Measurements from ENCODE around the gene OASL. TPM values are rescaled to one million over a fixed set of nuclear protein-coding genes. Genes with fewer than 3 reads are reported as not detected.

Gene OASL
- total RNA-seq, 1 donor from 2014 or later: 1.2 TPM

GRCh38 chr12:120992989-120993388 is 46.1 kb downstream of the OASL start:
- DNase-seq (ENCODE audit: low read depth): no peak

- no peak for DNase-seq (ENCODE audit: low read depth)
Measured at GRCh38 chr12:120991965-120992364, 47.1 kb downstream of the OASL start.

GRCh38 chr12:120990487-120991055 is 48.5 kb downstream of the OASL start:
- DNase-seq (ENCODE audit: low read depth): no peak

GRCh38 chr12:120989687-120990086 is 49.4 kb downstream of the OASL start:
- DNase-seq (ENCODE audit: low read depth): no peak

GRCh38 chr12:120988658-120989057 is 50.4 kb downstream of the OASL start:
- no peak for DNase-seq (ENCODE audit: low read depth)

- DNase-seq (ENCODE audit: low read depth): no peak
Measured at GRCh38 chr12:120988234-120988633, 50.8 kb downstream of the OASL start.

- no peak for DNase-seq (ENCODE audit: low read depth)
Measured at GRCh38 chr12:120984351-120984898, 54.6 kb downstream of the OASL start.

GRCh38 chr12:120983759-120984158 is 55.3 kb downstream of the OASL start:
- no peak for DNase-seq (ENCODE audit: low read depth)

- no peak for DNase-seq (ENCODE audit: low read depth)
Measured at GRCh38 chr12:120982659-120983058, 56.4 kb downstream of the OASL start.

GRCh38 chr12:120981407-120981941 is 57.6 kb downstream of the OASL start:
- no peak for DNase-seq (ENCODE audit: low read depth)

- no peak for DNase-seq (ENCODE audit: low read depth)
Measured at GRCh38 chr12:120980800-120981368, 58.2 kb downstream of the OASL start.

- DNase-seq (ENCODE audit: low read depth): no peak
Measured at GRCh38 chr12:120979862-120980696, 59.0 kb downstream of the OASL start.

GRCh38 chr12:120979220-120979861 is 59.7 kb downstream of the OASL start:
- DNase-seq (ENCODE audit: low read depth): no peak

- DNase-seq (ENCODE audit: low read depth): no peak
Measured at GRCh38 chr12:120978296-120979219, 60.5 kb downstream of the OASL start, which contains the start of gene HNF1A. Gene HNF1A (plus strand): TSS chr12:120978543. CDS start chr12:120978769, 226 bp downstream.

GRCh38 chr12:120977531-120978295 is 61.3 kb downstream of the OASL start:
- no peak for DNase-seq (ENCODE audit: low read depth)

GRCh38 chr12:120972870-120973543 is 66.0 kb downstream of the OASL start:
- DNase-seq (ENCODE audit: low read depth): peak; percentile 77

GRCh38 chr12:120971299-120972180 is 67.5 kb downstream of the OASL start:
- peak; percentile 67 for DNase-seq (ENCODE audit: low read depth)

GRCh38 chr12:120970310-120970709 is 68.7 kb downstream of the OASL start:
- DNase-seq (ENCODE audit: low read depth): no peak
